Astrocyte of the hippocampus (primary cell): ENCODE measurements around the gene TMA7.

Experiments
- DNase-seq: peaks from one replicate; pipeline ENCODE4 v3.0.0; 2011; ENCODE audit warnings: low read depth, low spot score

The TMA7 gene

GRCh38 chr3:48408823-48409281 is 31.2 kb upstream of the TMA7 start:
- DNase-seq: no peak

- DNase-seq: no peak
These were observed 30.5 kb upstream of the TMA7 start for GRCh38 chr3:48409291-48410201.

GRCh38 chr3:48410205-48411040 is 29.6 kb upstream of the TMA7 start:
- DNase-seq: no peak

GRCh38 chr3:48411041-48411588 is 28.9 kb upstream of the TMA7 start:
- no peak for DNase-seq

- no peak for DNase-seq
These were observed 28.3 kb upstream of the TMA7 start for GRCh38 chr3:48411606-48412374.

DNA sequence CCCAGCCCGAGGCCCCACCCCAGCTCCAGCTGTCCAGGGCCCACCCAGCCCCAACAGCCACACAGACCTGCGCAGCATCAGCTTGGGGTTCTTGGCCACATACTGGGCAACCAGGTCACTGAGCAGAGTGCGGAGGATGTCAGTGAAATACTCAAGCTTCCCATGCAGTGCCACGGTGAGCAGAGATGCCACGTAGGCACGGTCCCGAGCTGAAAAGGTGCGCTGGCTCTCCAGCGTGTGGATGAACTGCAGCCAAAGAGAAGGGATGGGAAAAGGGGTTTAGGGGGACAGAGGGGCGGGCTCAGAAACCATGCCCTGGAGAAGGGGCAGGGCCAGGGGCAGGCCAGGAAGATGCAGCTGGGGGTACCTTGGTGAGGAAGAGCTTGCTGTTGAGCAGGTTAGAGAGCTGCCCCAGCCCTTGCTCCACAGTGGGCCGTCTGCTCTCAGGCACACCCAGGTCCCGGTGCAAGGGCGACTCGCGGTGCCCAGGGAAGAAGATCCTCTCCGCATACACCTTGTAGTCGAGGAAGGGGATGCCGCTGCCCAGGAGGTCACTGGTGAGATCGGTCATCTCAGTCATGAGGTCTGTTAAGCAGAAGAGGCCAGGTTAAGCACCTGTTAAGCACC is 27.6 kb upstream of the TMA7 start:
- DNase-seq: no peak

DNA sequence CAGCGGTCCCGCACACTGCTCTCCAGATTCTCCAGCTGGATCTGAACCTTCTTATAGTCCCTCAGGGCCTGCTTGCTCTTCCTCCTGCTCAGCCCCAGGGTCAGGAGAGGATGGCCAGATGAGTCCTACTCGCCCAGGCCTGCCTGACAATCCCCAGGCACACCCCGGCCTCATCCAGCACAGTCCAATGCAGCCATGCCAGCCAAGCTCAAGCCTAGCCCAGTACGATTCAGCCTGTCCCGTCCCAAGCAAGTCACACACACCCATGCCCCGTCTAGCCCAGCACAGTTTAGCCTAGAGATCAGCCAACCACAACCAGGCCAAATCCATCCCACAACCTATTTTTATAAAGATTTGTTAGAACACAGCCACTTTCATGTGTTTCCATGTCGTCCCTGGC is 27.0 kb upstream of the TMA7 start:
- no peak for DNase-seq

GRCh38 chr3:48413611-48414010 is 26.4 kb upstream of the TMA7 start:
- DNase-seq: no peak

GRCh38 chr3:48414376-48415250 is 25.4 kb upstream of the TMA7 start:
- DNase-seq: no peak

DNA sequence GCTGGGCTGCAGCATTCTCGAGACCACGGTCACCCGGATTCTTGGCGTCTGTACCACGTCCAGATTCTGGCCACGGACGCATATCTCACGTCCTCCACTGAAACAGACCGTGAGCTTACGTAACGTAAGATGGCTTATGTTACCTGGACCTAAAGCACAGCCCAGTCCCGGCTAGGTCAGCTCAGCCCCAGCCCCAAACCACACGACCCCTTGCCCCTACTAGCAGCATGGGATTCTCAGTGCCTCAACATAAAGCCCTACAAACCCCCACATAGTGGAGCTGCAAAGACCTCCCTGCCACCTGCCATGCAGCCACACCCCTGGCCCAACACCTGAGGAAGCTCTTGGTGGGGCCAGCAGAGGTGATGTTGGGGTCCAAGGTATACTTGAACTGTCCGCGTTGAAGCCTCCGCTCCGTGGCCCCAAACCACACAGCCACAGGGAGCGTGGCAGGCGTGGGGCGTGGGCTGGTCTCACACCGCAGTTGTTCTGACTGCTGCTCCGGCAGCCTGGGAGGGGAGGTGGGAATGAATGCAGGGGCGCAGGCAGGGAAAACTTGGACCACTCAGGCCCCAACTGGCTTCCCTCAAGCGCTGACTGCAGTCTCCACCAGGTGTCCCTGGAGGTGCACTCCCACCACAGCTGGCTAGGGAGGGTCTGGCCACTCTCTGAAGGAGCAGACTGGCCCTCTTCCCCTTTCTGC is 24.7 kb upstream of the TMA7 start:
- no peak for DNase-seq

DNA sequence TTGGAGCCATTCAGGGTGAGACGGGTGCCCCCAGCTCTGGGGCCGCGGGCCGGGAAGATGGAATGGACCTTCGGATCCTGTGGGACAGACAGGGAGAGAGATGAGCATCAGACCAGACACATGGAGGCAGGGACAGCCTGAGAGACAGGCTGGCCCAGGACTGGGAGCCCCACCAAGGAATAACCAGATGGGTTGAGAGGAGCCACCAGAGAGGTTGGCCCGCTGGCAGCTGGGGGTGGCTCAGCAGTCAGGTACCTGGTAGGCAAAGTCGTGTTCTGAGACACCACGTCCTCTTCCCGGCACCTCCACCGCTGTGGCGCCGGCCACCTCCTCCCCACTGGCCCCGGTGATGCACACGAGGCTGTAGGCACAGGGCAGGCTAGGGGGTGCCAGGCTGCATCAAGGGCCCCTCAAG is 24.0 kb upstream of the TMA7 start:
- DNase-seq: no peak

- DNase-seq: no peak
These were observed 23.5 kb upstream of the TMA7 start for GRCh38 chr3:48416546-48416945.

- no peak for DNase-seq
These were observed 22.4 kb upstream of the TMA7 start for GRCh38 chr3:48417529-48418108.

- DNase-seq: no peak
These were observed 21.9 kb upstream of the TMA7 start for GRCh38 chr3:48418140-48418539.

DNA sequence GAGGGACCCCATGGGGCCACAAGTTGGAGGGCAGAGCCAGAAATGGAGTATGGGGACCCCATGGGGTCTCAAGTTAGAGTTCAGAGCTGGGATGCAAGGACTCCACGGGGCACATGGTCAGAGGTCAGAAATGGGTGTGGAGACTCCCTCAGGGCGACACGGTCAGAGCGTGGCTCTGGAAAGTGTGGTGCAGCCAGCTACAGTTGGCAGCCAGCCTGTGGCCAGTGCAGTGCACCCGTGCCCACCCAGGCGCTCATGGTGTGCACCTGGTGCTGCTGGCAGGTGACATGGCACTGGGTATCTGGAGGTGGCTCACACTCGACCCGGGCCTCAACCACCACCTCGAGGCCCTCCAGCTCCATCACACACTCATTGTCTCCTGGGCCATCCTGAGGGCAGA is 21.4 kb upstream of the TMA7 start:
- no peak for DNase-seq

DNA sequence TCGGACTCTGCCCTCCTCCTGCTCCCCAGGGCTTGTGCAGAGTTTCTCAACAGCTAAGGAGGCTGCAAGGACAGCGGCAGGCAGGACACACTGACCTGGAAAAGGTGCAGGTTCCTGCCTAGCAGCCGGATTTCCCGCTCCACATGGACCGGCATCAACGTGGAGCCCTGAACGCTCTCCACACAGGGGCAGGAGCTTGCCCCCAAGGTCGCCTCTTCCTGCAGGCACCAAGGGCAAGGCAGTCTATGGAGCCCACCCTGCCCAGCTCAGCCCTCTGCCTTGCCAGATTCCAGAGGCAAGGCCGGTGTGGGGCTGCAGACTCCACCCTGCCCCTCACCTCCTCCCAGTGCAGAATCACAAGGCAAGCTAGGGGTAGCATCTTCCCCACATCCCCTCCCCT is 20.9 kb upstream of the TMA7 start:
- no peak for DNase-seq

GRCh38 chr3:48419597-48419996 is 20.5 kb upstream of the TMA7 start:
- DNase-seq: no peak

- DNase-seq: no peak
These were observed 19.5 kb upstream of the TMA7 start for GRCh38 chr3:48420561-48420960.

- no peak for DNase-seq
These were observed 17.8 kb upstream of the TMA7 start for GRCh38 chr3:48422272-48422671.
